GM19395 (cell line): ENCODE measurements around the gene COL5A1.
"Not testable (repeated sequence)": the region's sequence is repeated elsewhere in the genome, so short reads cannot be mapped to it uniquely, and the experiment has no call there.

Experiments used
- ATAC-seq: cut with Tn5 transposase; IDR thresholded peaks from one replicate; pipeline ENCODE4 v1.9.1; 2021; ENCODE audit warnings: mild to moderate bottlenecking, moderate library complexity; ENCODE audit not compliant: unreplicated experiment

Gene COL5A1

GRCh38 chr9:134847752-134848432 is 206.3 kb downstream of the COL5A1 start:
- no peak for ATAC-seq

GRCh38 chr9:134848504-134848903 is 206.9 kb downstream of the COL5A1 start:
- ATAC-seq, result no peak

DNA sequence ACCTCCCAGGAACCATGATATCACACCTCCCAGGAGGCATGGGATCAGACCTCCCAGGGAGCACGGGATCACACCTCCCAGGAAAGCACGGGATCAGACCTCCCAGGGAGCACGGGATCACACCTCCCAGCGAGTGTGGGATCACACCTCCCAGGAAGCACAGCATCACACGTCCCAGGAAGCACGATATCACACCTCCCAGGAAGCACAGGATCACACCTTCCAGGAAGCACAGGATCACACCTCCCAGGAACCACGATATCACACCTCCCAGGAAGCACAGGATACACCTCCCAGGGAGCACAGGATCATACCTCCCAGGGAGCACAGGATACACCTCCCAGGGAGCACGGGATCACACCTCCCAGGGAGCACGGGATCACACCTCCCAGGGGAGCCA is 209.0 kb downstream of the COL5A1 start:
- ATAC-seq, result no peak

DNA sequence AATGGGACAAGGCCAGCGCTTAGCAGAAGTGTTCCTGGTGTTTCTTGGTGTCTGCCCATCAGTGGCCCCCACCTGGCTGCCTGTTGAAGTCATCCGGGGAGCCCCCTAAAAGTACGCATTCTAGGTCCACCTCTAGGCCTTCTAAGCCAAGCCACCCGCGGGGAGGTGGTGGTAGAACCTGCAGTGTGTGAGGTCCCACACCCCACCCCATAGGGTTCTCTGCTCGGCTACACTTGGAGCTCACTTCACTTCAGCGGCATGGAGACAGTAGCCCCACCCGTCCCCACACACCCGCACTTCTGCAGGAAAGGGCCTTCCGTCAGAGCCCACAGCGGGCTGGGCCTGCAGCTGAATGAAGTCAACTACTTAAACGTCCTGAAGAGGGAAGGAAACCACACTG is 209.4 kb downstream of the COL5A1 start:
- ATAC-seq, result no peak

GRCh38 chr9:134852906-134853654 is 211.5 kb downstream of the COL5A1 start:
- no peak for ATAC-seq

- ATAC-seq, result no peak
Measured at GRCh38 chr9:134853893-134854292, 212.3 kb downstream of the COL5A1 start.

- no peak for ATAC-seq
Measured at GRCh38 chr9:134854541-134854981, 213.0 kb downstream of the COL5A1 start.

- no peak for ATAC-seq
Measured at GRCh38 chr9:134855231-134855899, 213.8 kb downstream of the COL5A1 start.

DNA sequence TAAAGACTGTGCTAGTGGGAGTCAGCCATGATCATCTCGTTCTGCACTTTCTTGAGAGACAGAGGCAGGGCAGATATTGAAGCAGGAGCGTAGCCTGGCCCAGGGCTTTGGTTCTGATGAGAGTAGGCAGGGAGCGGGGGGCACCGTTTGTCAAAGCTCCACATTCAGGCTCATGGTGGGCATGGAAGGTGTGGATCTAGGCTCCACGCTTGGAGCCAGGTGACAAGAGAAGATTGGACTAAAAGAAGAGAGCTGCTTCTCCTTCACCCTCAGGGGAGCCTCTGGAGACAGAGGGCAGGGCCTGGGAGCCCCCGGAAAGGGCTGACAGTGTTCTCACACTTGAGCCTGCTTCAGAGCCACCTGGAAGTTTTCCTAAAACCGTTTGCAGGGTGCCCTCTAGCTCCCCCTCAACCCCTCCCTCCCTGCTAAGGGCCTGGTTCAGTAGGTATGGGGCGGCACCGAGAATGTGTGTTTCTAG is 214.3 kb downstream of the COL5A1 start:
- no peak for ATAC-seq

GRCh38 chr9:134857451-134857850 is 215.8 kb downstream of the COL5A1 start:
- ATAC-seq, result not testable (repeated sequence)

DNA sequence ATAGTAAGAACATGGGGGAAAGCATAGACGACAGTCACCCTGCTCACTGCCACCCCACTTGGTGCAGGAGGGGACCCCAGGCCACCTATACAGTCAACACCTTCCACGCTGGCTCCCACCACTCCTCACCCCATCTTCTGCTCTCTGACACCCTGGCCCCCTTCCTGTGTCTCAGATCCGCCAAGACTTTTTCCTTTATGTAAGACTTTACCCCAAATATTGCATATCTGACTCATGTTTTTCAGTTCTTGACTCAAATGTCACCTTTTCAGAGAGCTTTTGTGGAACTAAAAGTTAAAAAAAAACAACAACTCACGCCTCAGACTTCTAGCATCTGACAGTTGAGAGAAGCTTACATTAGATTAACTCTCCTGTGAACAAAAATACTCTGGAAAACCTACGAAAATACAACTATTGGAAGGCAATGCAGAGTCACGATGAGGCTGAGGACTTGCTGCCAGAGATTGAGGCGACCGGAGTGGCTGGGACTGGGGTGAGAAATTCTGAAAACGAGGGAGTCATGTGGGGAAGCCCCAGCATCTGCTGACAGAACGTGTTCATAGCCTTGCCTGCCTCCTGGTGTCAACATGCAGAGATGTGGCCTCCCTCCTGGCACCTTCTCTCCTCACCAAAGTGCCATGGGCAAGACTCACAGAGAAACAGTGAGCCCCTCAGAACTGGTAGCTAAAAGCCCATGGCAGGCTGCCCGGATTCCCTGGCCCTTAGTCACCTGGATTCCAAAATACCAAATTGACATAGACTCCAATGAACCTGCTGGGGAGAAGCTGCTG is 216.6 kb downstream of the COL5A1 start:
- peak; percentile 85 for ATAC-seq

GRCh38 chr9:134860510-134860909 is 218.9 kb downstream of the COL5A1 start:
- no peak for ATAC-seq

- ATAC-seq, result no peak
Measured at GRCh38 chr9:134861595-134862334, 220.2 kb downstream of the COL5A1 start.

GRCh38 chr9:134863306-134863902 is 221.8 kb downstream of the COL5A1 start:
- no peak for ATAC-seq

DNA sequence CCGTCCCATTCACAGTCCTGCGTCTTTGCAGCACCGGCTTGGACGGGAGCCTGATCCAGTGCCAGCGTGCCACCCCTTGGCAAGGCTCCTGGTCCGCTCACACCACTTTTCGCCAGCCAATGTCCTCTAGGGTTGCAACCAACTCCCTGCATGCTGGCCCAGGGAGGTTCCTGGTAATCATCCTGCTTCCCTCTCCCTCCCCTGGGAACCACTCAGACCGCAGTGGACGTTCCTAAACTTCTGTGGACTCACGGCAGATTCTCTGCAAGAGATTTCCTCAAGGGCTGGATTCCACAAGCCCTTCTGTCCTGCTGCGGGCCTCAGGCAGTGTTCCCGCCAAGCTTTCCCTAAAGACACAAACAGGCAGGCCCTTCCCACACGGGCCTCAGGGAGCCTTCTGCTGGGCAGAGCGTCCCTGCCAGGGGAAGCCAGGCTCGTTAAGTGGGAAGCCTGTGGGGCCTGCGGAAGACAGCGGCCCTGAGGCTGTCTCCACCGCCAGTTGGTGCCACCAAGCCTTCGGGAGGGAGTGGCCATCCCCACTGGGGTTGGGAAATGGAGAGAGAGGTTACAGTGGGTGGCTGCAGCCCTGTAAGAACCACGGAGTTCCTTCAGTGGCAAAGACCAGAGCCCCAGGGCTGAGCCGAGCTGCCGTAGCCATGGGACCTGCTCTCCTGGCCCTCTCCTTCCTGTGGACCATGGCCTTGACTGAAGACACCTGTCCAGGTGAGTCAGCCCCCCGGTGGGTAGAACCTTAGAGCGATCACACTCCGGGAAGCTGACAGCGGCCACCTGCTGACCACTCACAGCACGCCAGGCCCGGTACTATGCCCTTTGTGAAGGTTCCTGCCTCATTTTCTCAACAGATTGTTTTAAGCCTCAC is 222.6 kb downstream of the COL5A1 start:
- ATAC-seq, result no peak

DNA sequence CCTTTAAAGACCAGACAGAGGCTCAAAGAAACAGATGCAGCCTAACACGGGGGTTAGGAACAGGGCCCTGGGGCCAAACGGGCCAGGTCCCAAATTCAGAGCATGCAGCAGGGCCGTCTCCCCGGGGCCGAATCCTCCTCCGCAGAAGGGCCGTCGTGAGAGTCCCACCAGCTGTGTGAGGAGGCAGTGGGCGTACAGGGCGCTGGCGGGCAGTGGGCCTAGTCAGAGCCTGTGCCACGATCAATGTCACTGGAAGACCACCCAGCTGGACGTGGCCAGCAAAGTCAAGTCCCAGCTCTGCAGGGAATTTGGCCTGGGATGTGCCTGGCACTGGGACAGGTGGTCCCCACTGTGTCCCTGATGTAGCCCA is 223.2 kb downstream of the COL5A1 start:
- ATAC-seq, result no peak

DNA sequence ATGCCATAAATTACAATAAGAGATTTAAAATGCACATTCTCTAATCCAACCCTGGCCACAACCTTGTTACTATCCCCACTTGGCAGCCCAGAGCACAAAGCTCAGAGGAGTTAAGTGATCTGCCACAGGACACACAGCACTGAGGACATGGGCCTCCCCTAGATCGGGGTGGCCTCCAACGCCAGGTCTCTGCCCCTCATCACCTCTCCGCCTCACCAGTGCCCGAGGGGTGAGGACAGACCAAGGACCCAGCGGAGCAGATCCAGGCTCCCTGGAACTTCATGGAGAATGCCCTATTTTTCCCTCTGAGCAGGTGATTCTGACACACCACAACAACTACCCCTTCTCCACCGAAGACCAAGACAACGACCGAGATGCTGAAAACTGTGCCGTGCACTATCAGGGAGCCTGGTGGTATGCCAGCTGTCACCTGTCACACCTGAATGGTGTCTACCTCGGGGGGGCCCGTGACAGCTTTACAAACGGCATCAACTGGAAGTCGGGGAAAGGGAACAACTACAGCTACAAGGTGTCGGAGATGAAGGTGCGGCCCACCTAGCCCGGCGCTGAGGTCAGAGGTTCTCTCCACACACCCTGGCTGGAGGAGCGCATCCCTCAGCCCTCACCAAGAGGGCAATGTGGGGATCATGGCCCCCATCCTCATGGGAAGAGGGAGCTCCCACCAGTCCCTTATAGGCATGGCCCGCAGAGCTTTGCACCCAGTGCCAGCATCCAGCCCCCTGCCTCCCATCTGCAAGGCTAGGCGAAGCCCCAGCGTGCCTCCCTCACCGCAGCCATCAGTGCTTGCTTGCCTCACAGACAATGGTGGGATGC is 226.5 kb downstream of the COL5A1 start:
- no peak for ATAC-seq
